Activated T-cell treated with anti-CD3 and anti-CD28 coated beads, Interleukin-2, amount 50 U/mL, for 24 hours (primary cell): Measurements from ENCODE around the gene PXK.
A peak's percentile ranks its signal among the peaks of the same experiment; 100 is the strongest.

Source experiments
- DNase-seq: peaks from one replicate; pipeline ENCODE4 v3.0.0-alpha.2; 2020
- H3K27ac Mint-ChIP-seq: 2 replicates; pipeline ENCODE4 v1.8.0; 2020; ENCODE audit warnings: mild to moderate bottlenecking, mixed read lengths
- H3K27me3 Mint-ChIP-seq: 2 replicates; pipeline ENCODE4 v1.8.0; 2020; ENCODE audit warnings: mixed read lengths
- H3K36me3 Mint-ChIP-seq: 2 replicates; pipeline ENCODE4 v1.8.0; 2020; ENCODE audit warnings: low read depth, mixed read lengths
- H3K4me1 Mint-ChIP-seq: 2 replicates; pipeline ENCODE4 v1.8.0; 2020; ENCODE audit warnings: low read depth, mixed read lengths
- H3K4me3 Mint-ChIP-seq: 2 replicates; pipeline ENCODE4 v1.8.0; 2020; ENCODE audit warnings: mild to moderate bottlenecking, moderate library complexity, mixed read lengths
- H3K9me3 Mint-ChIP-seq: 2 replicates; pipeline ENCODE4 v1.8.0; 2020; ENCODE audit warnings: mixed read lengths

Gene PXK

DNA sequence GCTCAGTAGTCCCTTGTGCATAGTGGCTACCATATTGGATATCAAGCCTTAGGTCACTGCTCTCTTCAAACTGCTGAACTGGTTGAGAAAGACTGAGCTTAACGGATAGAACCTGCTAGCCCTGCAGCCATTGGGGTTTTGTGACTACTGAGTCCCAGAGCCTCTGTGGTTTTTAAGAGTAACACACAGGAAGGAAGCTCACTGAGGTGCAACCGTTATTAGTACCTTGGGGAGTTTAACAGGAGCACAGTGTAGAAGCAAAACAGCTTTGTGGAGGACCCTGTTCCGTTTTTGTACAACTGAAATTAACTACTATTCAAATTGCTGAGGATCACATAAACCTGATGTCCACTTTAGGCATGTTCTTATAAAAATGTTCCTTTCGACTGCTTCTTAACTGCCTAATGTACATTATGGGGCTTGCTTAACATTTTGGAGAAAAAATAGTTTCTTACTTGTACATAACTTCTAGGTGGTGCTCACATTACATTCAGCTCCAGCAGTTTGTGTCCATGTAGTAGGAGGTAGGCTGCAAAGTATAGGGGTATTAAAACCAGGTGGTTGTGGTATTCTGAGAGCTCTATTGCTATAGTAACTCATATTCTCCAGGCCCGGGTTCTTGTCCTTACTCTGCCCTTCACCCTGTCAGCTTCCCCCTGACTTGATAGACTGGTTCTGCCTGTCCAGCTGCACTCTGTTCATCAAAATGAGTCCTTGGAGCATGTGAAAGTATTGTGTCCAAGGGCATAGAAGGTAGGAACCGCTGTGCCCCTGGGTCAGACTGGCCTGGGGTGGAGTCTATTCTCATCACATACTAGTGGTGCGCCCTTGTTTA, 17.3 kb downstream of the PXK start:
- Mint-ChIP-seq H3K27me3 (no peaks in the 10 kb centered on the region), H3K4me1 (peaks cover 59% of the 10 kb centered on the region), H3K36me3 (peaks cover 38% of the 10 kb centered on the region), H3K4me3 (no peak overlapping the region), H3K9me3 (no peaks in the 10 kb centered on the region), H3K27ac (peak overlapping the region; percentile 38)
- DNase-seq: no peak

DNA sequence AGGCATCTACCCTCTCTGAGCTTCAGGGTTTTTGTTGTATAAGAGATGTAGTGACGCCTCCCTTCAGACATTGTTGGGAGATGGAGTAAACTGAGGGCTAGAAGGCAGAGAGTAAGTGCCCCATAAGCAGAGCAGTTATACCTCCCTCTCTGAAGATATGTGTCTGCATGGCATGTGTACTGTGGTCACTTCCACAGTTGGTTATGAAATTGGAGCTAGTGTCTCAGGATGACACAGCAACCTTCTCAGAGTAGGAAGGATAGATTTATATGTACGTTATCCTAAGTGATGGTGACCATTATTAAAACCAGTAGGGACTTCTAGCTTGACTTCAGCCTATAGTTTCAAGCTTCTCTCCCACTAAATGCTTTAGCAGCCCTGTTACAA, 17.9 kb downstream of the PXK start:
- H3K36me3 Mint-ChIP-seq: peaks cover 40% of the 10 kb centered on the region
- no peak overlapping the region for H3K4me3 Mint-ChIP-seq
- H3K27me3 Mint-ChIP-seq: no peaks in the 10 kb centered on the region
- H3K27ac Mint-ChIP-seq: peak overlapping the region; percentile 38
- no peaks in the 10 kb centered on the region for H3K9me3 Mint-ChIP-seq
- peaks cover 61% of the 10 kb centered on the region for H3K4me1 Mint-ChIP-seq
- DNase-seq: no peak

- Mint-ChIP-seq H3K36me3 (peaks cover 39% of the 10 kb centered on the region), H3K4me1 (peaks cover 57% of the 10 kb centered on the region), H3K9me3 (no peaks in the 10 kb centered on the region), H3K4me3 (no peak overlapping the region), H3K27ac (no peak overlapping the region), H3K27me3 (no peaks in the 10 kb centered on the region)
- DNase-seq: no peak
These were observed 19.2 kb downstream of the PXK start for GRCh38 chr3:58351920-58352319.

- no peak for DNase-seq
- no peaks in the 10 kb centered on the region for H3K9me3 Mint-ChIP-seq
- H3K4me1 Mint-ChIP-seq: peaks cover 56% of the 10 kb centered on the region
- peak overlapping the region; percentile 55 for H3K27ac Mint-ChIP-seq
- no peak overlapping the region for H3K4me3 Mint-ChIP-seq
- peaks cover 32% of the 10 kb centered on the region for H3K36me3 Mint-ChIP-seq
- H3K27me3 Mint-ChIP-seq: no peaks in the 10 kb centered on the region
These were observed 19.9 kb downstream of the PXK start for GRCh38 chr3:58352626-58353025.

DNA sequence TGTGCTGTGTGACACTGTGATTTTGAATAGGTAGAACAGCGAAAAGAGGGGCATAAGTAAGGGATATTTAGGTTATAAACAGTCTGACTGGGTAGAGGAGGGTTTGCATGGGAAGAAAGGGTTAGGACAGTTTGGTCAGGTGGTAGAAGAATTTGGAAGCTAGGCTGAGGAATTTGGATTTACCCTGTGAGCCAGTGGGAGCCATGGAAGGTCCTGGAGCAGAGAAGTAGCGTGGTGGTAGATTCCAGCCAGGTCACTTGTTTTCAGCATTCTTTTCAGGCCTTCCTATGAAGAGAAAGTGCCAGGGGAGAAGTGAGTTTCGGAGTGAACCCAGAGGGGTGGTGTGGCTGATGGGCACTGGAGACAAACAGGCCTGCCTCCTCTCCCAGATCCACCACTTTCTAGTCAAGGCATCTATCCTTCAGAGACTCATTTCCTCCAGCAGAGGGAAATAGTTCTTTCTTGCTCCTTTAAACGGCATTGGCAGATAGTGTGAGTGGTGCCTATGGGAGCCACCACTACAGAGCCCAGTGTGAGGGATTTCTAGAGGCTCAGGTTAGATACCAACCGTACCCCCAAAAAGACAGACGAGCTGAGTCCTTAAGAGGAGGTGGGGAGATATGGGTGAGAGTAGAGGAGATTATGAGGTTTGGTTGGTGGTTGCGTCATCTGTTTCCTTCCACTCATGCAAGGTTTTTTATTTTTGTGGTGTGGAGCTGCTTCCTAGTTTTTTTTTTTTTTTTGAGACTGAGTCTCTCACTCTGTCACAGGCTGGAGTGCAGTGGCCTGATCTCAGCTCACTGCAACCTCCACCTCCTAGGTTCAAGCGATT, 21.2 kb downstream of the PXK start:
- peak overlapping the region; percentile 83 for H3K27ac Mint-ChIP-seq

DNA sequence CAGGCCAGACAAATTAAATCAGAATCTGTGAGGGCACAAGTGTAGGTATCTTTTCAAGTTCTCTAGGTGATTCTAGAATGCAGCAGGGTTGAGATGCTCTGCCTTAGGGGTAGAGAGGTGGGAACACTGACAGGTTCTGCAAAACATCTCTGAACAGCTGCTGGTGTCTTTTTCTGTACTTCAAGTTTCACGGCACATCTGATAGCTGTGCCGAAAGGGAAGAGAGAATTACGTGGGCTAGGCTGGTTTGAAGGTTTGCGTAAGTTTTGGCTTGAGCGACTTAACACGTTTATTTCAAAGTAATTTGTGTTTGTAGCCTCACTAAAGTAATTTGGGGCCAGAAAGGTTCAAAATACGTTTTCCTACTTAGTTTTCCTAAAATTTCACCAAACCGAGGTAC, 22.5 kb downstream of the PXK start:
- Mint-ChIP-seq H3K9me3 (no peaks in the 10 kb centered on the region), H3K27ac (no peak overlapping the region), H3K4me3 (no peak overlapping the region), H3K27me3 (no peaks in the 10 kb centered on the region), H3K36me3 (peaks cover 16% of the 10 kb centered on the region), H3K4me1 (peaks cover 54% of the 10 kb centered on the region)
- DNase-seq: no peak

More for the DNA sequence above, 21.2 kb downstream of the PXK start:
- no peak for DNase-seq
- Mint-ChIP-seq H3K27me3 (no peaks in the 10 kb centered on the region), H3K9me3 (no peaks in the 10 kb centered on the region), H3K4me1 (peaks cover 65% of the 10 kb centered on the region), H3K36me3 (peaks cover 21% of the 10 kb centered on the region), H3K4me3 (no peak overlapping the region)

DNA sequence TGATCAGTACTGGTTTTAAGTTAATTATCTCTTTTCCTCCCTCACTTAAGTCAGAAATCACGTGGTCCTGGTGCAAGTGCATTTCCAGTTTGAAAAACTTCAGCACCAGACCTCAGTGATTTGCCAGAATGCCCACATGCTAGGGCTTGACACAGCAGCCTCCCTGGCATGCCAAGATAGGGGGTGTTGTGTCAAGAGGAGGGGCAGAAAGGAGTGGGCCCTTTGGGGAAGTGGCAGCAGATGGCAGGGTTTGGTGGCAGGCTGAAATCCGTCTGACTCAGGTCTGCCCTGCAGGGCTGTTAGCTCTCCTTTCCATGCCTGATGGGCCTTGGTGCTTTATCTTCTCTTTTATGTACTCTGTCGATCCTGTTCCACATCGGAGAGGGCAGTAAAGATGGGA, 23.4 kb downstream of the PXK start:
- DNase-seq: no peak
- peaks cover 18% of the 10 kb centered on the region for H3K36me3 Mint-ChIP-seq
- no peaks in the 10 kb centered on the region for H3K9me3 Mint-ChIP-seq
- H3K4me3 Mint-ChIP-seq: no peak overlapping the region
- no peaks in the 10 kb centered on the region for H3K27me3 Mint-ChIP-seq
- H3K27ac Mint-ChIP-seq: no peak overlapping the region
- peaks cover 46% of the 10 kb centered on the region for H3K4me1 Mint-ChIP-seq

GRCh38 chr3:58357402-58357801, 24.7 kb downstream of the PXK start:
- Mint-ChIP-seq H3K4me1 (peaks cover 41% of the 10 kb centered on the region), H3K36me3 (peaks cover 14% of the 10 kb centered on the region), H3K4me3 (no peak overlapping the region), H3K27me3 (no peaks in the 10 kb centered on the region), H3K27ac (peak overlapping the region; percentile 70), H3K9me3 (no peaks in the 10 kb centered on the region)
- DNase-seq: no peak

- Mint-ChIP-seq H3K4me1 (peaks cover 39% of the 10 kb centered on the region), H3K27ac (peak overlapping the region; percentile 23), H3K27me3 (no peaks in the 10 kb centered on the region), H3K4me3 (no peak overlapping the region), H3K9me3 (no peaks in the 10 kb centered on the region), H3K36me3 (peaks cover 9% of the 10 kb centered on the region)
- no peak for DNase-seq
These were observed 25.4 kb downstream of the PXK start for GRCh38 chr3:58358092-58358491.

- H3K27ac Mint-ChIP-seq: no peak overlapping the region
- no peak overlapping the region for H3K4me3 Mint-ChIP-seq
- H3K4me1 Mint-ChIP-seq: peaks cover 37% of the 10 kb centered on the region
- DNase-seq: no peak
- peaks cover 9% of the 10 kb centered on the region for H3K36me3 Mint-ChIP-seq
- no peaks in the 10 kb centered on the region for H3K27me3 Mint-ChIP-seq
- H3K9me3 Mint-ChIP-seq: no peaks in the 10 kb centered on the region
These were observed 26.1 kb downstream of the PXK start for GRCh38 chr3:58358808-58359207.

GRCh38 chr3:58359621-58360020, 26.9 kb downstream of the PXK start:
- Mint-ChIP-seq H3K27ac (no peak overlapping the region), H3K4me3 (no peak overlapping the region), H3K27me3 (no peaks in the 10 kb centered on the region), H3K36me3 (peaks cover 9% of the 10 kb centered on the region), H3K4me1 (peaks cover 34% of the 10 kb centered on the region), H3K9me3 (no peaks in the 10 kb centered on the region)
- no peak for DNase-seq

DNA sequence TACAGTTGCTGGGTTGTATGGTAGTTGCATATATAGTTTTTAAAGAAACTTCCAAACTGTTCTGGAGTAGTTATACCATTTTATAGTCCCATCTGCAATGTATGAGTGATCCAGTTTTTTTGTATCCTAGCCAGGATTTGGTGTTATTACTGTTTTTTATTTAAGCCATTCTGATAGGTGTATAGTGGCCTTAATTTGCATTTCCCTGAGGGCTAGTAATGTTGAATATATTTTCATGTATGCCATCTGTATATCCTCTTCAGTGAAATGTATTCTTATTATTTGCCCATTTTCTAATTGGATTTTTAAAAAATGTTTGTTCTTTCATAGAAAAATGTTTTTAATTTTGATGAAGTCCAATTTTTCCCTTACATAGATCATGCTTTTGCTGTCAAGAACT, 29.2 kb downstream of the PXK start:
- Mint-ChIP-seq H3K27ac (no peak overlapping the region), H3K36me3 (peaks cover 9% of the 10 kb centered on the region), H3K4me3 (no peak overlapping the region), H3K9me3 (no peaks in the 10 kb centered on the region), H3K27me3 (no peaks in the 10 kb centered on the region), H3K4me1 (peaks cover 43% of the 10 kb centered on the region)
- DNase-seq: no peak

- Mint-ChIP-seq H3K36me3 (peaks cover 35% of the 10 kb centered on the region), H3K4me1 (peaks cover 25% of the 10 kb centered on the region), H3K4me3 (no peak overlapping the region), H3K27ac (no peak overlapping the region), H3K27me3 (no peaks in the 10 kb centered on the region), H3K9me3 (no peaks in the 10 kb centered on the region)
- no peak for DNase-seq
These were observed 34.0 kb downstream of the PXK start for GRCh38 chr3:58366699-58367098.

DNA sequence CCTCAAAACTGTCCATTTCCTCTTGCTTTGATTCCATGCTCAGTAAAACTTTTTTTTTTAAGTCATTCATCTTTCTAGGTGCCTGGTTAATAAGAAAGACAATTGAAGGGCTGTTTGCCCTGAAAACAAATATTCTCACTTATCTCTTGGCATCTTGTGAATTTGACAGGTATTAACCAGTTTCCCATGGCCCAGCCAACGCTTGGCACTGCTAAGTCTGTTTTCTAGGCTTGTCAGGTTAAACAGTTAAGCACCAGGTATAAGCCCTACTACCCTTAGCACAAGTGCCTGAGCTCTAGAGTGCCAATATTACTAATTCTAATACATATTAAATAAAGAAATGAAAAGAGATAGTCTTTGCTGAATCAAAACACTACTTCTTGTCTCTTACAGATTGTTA, 36.3 kb downstream of the PXK start:
- no peak for DNase-seq
- Mint-ChIP-seq H3K27me3 (no peaks in the 10 kb centered on the region), H3K36me3 (peaks cover 44% of the 10 kb centered on the region), H3K27ac (no peak overlapping the region), H3K4me1 (peaks cover 21% of the 10 kb centered on the region), H3K4me3 (no peak overlapping the region), H3K9me3 (no peaks in the 10 kb centered on the region)

- Mint-ChIP-seq H3K4me3 (no peak overlapping the region), H3K9me3 (no peaks in the 10 kb centered on the region), H3K27ac (no peak overlapping the region), H3K36me3 (peaks cover 52% of the 10 kb centered on the region), H3K4me1 (peaks cover 17% of the 10 kb centered on the region), H3K27me3 (no peaks in the 10 kb centered on the region)
- DNase-seq: no peak
These were observed 37.2 kb downstream of the PXK start for GRCh38 chr3:58369876-58370275.
